Activated CD4-positive, alpha-beta T cell treated with anti-CD3 and anti-CD28 coated beads, Interleukin-2, amount 10 ng/mL, durations not matched to agents 7 days and 5 days (primary cell): Measurements from ENCODE around the gene GPR153. TPM values are rescaled to one million over a fixed set of nuclear protein-coding genes. Genes with fewer than 3 reads are reported as not detected.

Source experiments
- CTCF ChIA-PET: fragments of 350-600 bp; sonication (Branson Sonifier 250); formaldehyde crosslinking; loops from one replicate; lab custom pipeline; 2021; ENCODE audit warnings: antibody characterized with exemption; lab: Charles Lee
- POLR2A ChIA-PET: fragments of 350-600 bp; sonication (Branson Sonifier 250); formaldehyde crosslinking; loops from one replicate; lab custom pipeline; 2021; ENCODE audit warnings: antibody characterized with exemption; lab: Charles Lee
- DNase-seq: peaks from one replicate; pipeline ENCODE4 v3.0.0-alpha.2; 2020
- H3K27ac Mint-ChIP-seq: one replicate; pipeline ENCODE4 v1.8.0; 2021; ENCODE audit warnings: mild to moderate bottlenecking, moderate library complexity, mixed read lengths
- H3K27me3 Mint-ChIP-seq: one replicate; pipeline ENCODE4 v1.8.0; 2021; ENCODE audit warnings: mixed read lengths
- H3K36me3 Mint-ChIP-seq: one replicate; pipeline ENCODE4 v1.8.0; 2021; ENCODE audit warnings: low read depth, mixed read lengths
- H3K4me1 Mint-ChIP-seq: one replicate; pipeline ENCODE4 v1.8.0; 2021; ENCODE audit warnings: mixed read lengths
- H3K4me3 Mint-ChIP-seq: one replicate; pipeline ENCODE4 v1.8.0; 2021; ENCODE audit warnings: mild to moderate bottlenecking, moderate library complexity, mixed read lengths
- H3K9me3 Mint-ChIP-seq: one replicate; pipeline ENCODE4 v1.8.0; 2021; ENCODE audit warnings: mixed read lengths
- total RNA-seq, 2 experiments: library from RNA; stranded (reverse); gene quantifications; one replicate each; pipeline ENCODE4 v1.2.3, GENCODE V29; 2021

The GPR153 gene
- total RNA-seq, 2 experiments from 2014 or later = 0.85 to 0.99 TPM

- POLR2A ChIA-PET = no interaction called here
- peaks cover 18% of the 10 kb centered on the region for H3K27me3 Mint-ChIP-seq
- H3K9me3 Mint-ChIP-seq = no peaks in the 10 kb centered on the region
- no peak overlapping the region for H3K27ac Mint-ChIP-seq
- H3K36me3 Mint-ChIP-seq = no peaks in the 10 kb centered on the region
- H3K4me3 Mint-ChIP-seq = no peak overlapping the region
- H3K4me1 Mint-ChIP-seq = peaks cover 13% of the 10 kb centered on the region
- CTCF ChIA-PET = interaction anchor here (0.9 to 2.0 kb wide), 2 partner anchors 13 to 14 kb away, joined by 3 to 10 read pairs; no protein-coding TSS in a partner anchor
- peak; percentile 21 for DNase-seq
Observed at GRCh38 chr1:6260433-6260934, 414 bp downstream of the GPR153 start.

GRCh38 chr1:6259491-6260362, 1.2 kb downstream of the GPR153 start:
- peak; percentile 85 for DNase-seq
- POLR2A ChIA-PET = no interaction called here
- CTCF ChIA-PET = interaction anchor here (0.6 to 2.0 kb wide), 4 partner anchors 13 to 178 kb away, joined by 3 to 10 read pairs (median 4); no protein-coding TSS in a partner anchor
- Mint-ChIP-seq H3K9me3 (no peaks in the 10 kb centered on the region), H3K27me3 (peaks cover 18% of the 10 kb centered on the region), H3K4me3 (peak overlapping the region; percentile 45), H3K4me1 (peaks cover 13% of the 10 kb centered on the region), H3K27ac (no peak overlapping the region), H3K36me3 (no peaks in the 10 kb centered on the region)

GRCh38 chr1:6258675-6259074, 2.2 kb downstream of the GPR153 start:
- CTCF ChIA-PET = interaction anchor here (1.0 to 2.0 kb wide), 4 partner anchors 12 to 179 kb away, joined by 3 to 10 read pairs (median 4); no protein-coding TSS in a partner anchor
- no peak overlapping the region for H3K27ac Mint-ChIP-seq
- no peak for DNase-seq
- no peaks in the 10 kb centered on the region for H3K36me3 Mint-ChIP-seq
- POLR2A ChIA-PET = no interaction called here
- H3K9me3 Mint-ChIP-seq = no peaks in the 10 kb centered on the region
- H3K4me1 Mint-ChIP-seq = peaks cover 13% of the 10 kb centered on the region
- peaks cover 18% of the 10 kb centered on the region for H3K27me3 Mint-ChIP-seq
- H3K4me3 Mint-ChIP-seq = no peak overlapping the region

GRCh38 chr1:6257541-6258069, 3.3 kb downstream of the GPR153 start:
- Mint-ChIP-seq H3K4me3 (no peak overlapping the region), H3K27ac (no peak overlapping the region), H3K27me3 (peaks cover 18% of the 10 kb centered on the region), H3K4me1 (peaks cover 13% of the 10 kb centered on the region), H3K9me3 (no peaks in the 10 kb centered on the region), H3K36me3 (no peaks in the 10 kb centered on the region)
- POLR2A ChIA-PET = no interaction called here
- CTCF ChIA-PET = interaction anchor here (0.8 to 1.0 kb wide), 2 partner anchors 9 to 78 kb away, joined by 3 to 4 read pairs; no protein-coding TSS in a partner anchor
- no peak for DNase-seq

- Mint-ChIP-seq H3K9me3 (no peaks in the 10 kb centered on the region), H3K4me1 (peaks cover 9% of the 10 kb centered on the region), H3K27ac (no peak overlapping the region), H3K27me3 (peaks cover 18% of the 10 kb centered on the region), H3K4me3 (no peak overlapping the region), H3K36me3 (no peaks in the 10 kb centered on the region)
- CTCF ChIA-PET = no interaction called here
- DNase-seq = no peak
- POLR2A ChIA-PET = no interaction called here
Observed at GRCh38 chr1:6256645-6257044, 4.3 kb downstream of the GPR153 start.

GRCh38 chr1:6254691-6255090, 6.2 kb downstream of the GPR153 start:
- POLR2A ChIA-PET = no interaction called here
- CTCF ChIA-PET = no interaction called here
- H3K27me3 Mint-ChIP-seq = peaks cover 30% of the 10 kb centered on the region

GRCh38 chr1:6253380-6253779, 7.5 kb downstream of the GPR153 start:
- Mint-ChIP-seq H3K27ac (no peak overlapping the region), H3K9me3 (no peaks in the 10 kb centered on the region), H3K27me3 (peaks cover 28% of the 10 kb centered on the region), H3K4me3 (no peak overlapping the region), H3K4me1 (peaks cover 2% of the 10 kb centered on the region), H3K36me3 (no peaks in the 10 kb centered on the region)
- ChIA-PET POLR2A (no interaction called here), CTCF (interaction anchor here (1.4 kb wide), 1 partner anchor 151 kb away, joined by 5 read pairs; no protein-coding TSS in a partner anchor)
- no peak for DNase-seq

More at GRCh38 chr1:6254691-6255090, 6.2 kb downstream of the GPR153 start:
- Mint-ChIP-seq H3K36me3 (no peaks in the 10 kb centered on the region), H3K4me3 (no peak overlapping the region), H3K4me1 (peaks cover 10% of the 10 kb centered on the region), H3K9me3 (no peaks in the 10 kb centered on the region), H3K27ac (no peak overlapping the region)
- no peak for DNase-seq

GRCh38 chr1:6252374-6252710, 8.6 kb downstream of the GPR153 start:
- peaks cover 33% of the 10 kb centered on the region for H3K27me3 Mint-ChIP-seq
- H3K4me1 Mint-ChIP-seq = peaks cover 2% of the 10 kb centered on the region
- ChIA-PET POLR2A (no interaction called here), CTCF (interaction anchor here (1.4 kb wide), 1 partner anchor 152 kb away, joined by 5 read pairs; no protein-coding TSS in a partner anchor)
- H3K27ac Mint-ChIP-seq = no peak overlapping the region
- H3K4me3 Mint-ChIP-seq = no peak overlapping the region
- DNase-seq = no peak
- no peaks in the 10 kb centered on the region for H3K9me3 Mint-ChIP-seq
- H3K36me3 Mint-ChIP-seq = no peaks in the 10 kb centered on the region

GRCh38 chr1:6251681-6252373, 9.1 kb downstream of the GPR153 start:
- DNase-seq = no peak
- no peaks in the 10 kb centered on the region for H3K36me3 Mint-ChIP-seq
- no peak overlapping the region for H3K4me3 Mint-ChIP-seq
- H3K9me3 Mint-ChIP-seq = no peaks in the 10 kb centered on the region
- ChIA-PET CTCF (interaction anchor here (1.4 kb wide), 1 partner anchor 152 kb away, joined by 5 read pairs; no protein-coding TSS in a partner anchor), POLR2A (no interaction called here)
- peaks cover 39% of the 10 kb centered on the region for H3K27me3 Mint-ChIP-seq
- H3K4me1 Mint-ChIP-seq = peaks cover 5% of the 10 kb centered on the region
- H3K27ac Mint-ChIP-seq = no peak overlapping the region

- Mint-ChIP-seq H3K27me3 (peaks cover 45% of the 10 kb centered on the region), H3K27ac (no peak overlapping the region), H3K9me3 (no peaks in the 10 kb centered on the region), H3K4me1 (peaks cover 11% of the 10 kb centered on the region), H3K4me3 (no peak overlapping the region), H3K36me3 (no peaks in the 10 kb centered on the region)
- ChIA-PET POLR2A (no interaction called here), CTCF (interaction anchor here (1.4 kb wide), 1 partner anchor 97 kb away, joined by 7 read pairs; no protein-coding TSS in a partner anchor)
- no peak for DNase-seq
Observed at GRCh38 chr1:6251233-6251632, 9.7 kb downstream of the GPR153 start.

GRCh38 chr1:6249739-6250689, 10.9 kb downstream of the GPR153 start:
- Mint-ChIP-seq H3K27ac (no peak overlapping the region), H3K27me3 (peaks cover 45% of the 10 kb centered on the region), H3K4me1 (peaks cover 13% of the 10 kb centered on the region), H3K36me3 (no peaks in the 10 kb centered on the region), H3K4me3 (no peak overlapping the region), H3K9me3 (no peaks in the 10 kb centered on the region)
- CTCF ChIA-PET = interaction anchor here (1.4 kb wide), 1 partner anchor 99 kb away, joined by 7 read pairs; no protein-coding TSS in a partner anchor
- POLR2A ChIA-PET = no interaction called here
- no peak for DNase-seq
